B cell (primary cell): ENCODE data around the gene RNF114. TPM values are rescaled to one million over a fixed set of nuclear protein-coding genes. Genes with fewer than 3 reads are reported as not detected.
"Not testable (repeated sequence)": the region's sequence is repeated elsewhere in the genome, so short reads cannot be mapped to it uniquely, and the experiment has no call there.

Experiments used
- ATAC-seq: fragments of 200-7000 bp; cut with Tn5 transposase; one replicate; pipeline ENCODE4 v1.10.0; 2021; ENCODE audit warnings: low read depth, mild to moderate bottlenecking, moderate number of reproducible peaks, moderate library complexity
- CTCF ChIA-PET: fragments of 350-600 bp; sonication (Branson Sonifier 250); formaldehyde crosslinking; loops from one replicate; lab custom pipeline; 2021; ENCODE audit warnings: antibody characterized with exemption, inconsistent platforms; lab: Charles Lee
- POLR2A ChIA-PET: fragments of 350-600 bp; sonication (Branson Sonifier 250); formaldehyde crosslinking; loops from one replicate; lab custom pipeline; 2021; ENCODE audit warnings: antibody characterized with exemption; lab: Charles Lee
- DNase-seq: peaks from one replicate; pipeline ENCODE4 v3.0.0; 2013
- H2AFZ ChIP-seq: 2 replicates; pipeline ENCODE4 v1.6.1; 2012; ENCODE audit warnings: mild to moderate bottlenecking, low read depth, low read length; ENCODE audit not compliant: insufficient read depth, poor library complexity, severe bottlenecking
- H3K27ac ChIP-seq, 2 donors: 1 replicate in 1 of 2; 2 replicates in 1 of 2; pipeline ENCODE4 v1.5.1; 2012 to 2013; ENCODE audit warnings: low read length in 2 of 2, mild to moderate bottlenecking in 2 of 2, moderate library complexity in 1 of 2
- H3K27me3 ChIP-seq, 4 experiments: fragments of 200-600 bp in 1 of 4; sonication (generic) in 1 of 4; replicated peaks in 1 of 4; 1 replicate in 2 of 4; 2 replicates in 2 of 4; pipeline versions ENCODE4 v1.6.1 to v1.7.0; 2013 to 2016; ENCODE audit warnings: low read length in 3 of 4, mild to moderate bottlenecking in 2 of 4, mixed read lengths in 1 of 4, moderate library complexity in 1 of 4; ENCODE audit not compliant: insufficient read depth in 4 of 4, control insufficient read depth in 3 of 4; ENCODE audit errors: control extremely low read depth in 1 of 4
- H3K36me3 ChIP-seq, 2 experiments: replicated peaks in 1 of 2; 1 replicate in 1 of 2; 2 replicates in 1 of 2; pipeline versions ENCODE4 v1.6.1 to v1.7.1; 2013; ENCODE audit warnings: low read length in 1 of 2; ENCODE audit not compliant: insufficient read depth in 2 of 2, control insufficient read depth in 1 of 2; ENCODE audit errors: control extremely low read depth in 1 of 2, extremely low read depth in 1 of 2
- H3K4me1 ChIP-seq, 2 donors: fragments of 200-600 bp in 1 of 2; sonication (generic) in 1 of 2; 1 replicate in 1 of 2; 2 replicates in 1 of 2; pipeline versions ENCODE4 v1.5.1 to v1.6.1; 2013 to 2017; ENCODE audit warnings: low read length in 2 of 2; ENCODE audit not compliant: control insufficient read depth in 2 of 2, insufficient read depth in 2 of 2
- H3K4me2 ChIP-seq: replicated peaks from 2 replicates; pipeline ENCODE3; 2012; ENCODE audit warnings: mild to moderate bottlenecking, low read depth, low read length; ENCODE audit not compliant: poor library complexity, severe bottlenecking
- H3K4me3 ChIP-seq, 5 experiments: fragments of 200-600 bp in 1 of 5; sonication (generic) in 1 of 5; 1 replicate in 3 of 5; 2 replicates in 2 of 5; pipeline versions ENCODE4 v1.5.1 to v1.7.0; 2011 to 2016; ENCODE audit warnings: low read length in 4 of 5, mild to moderate bottlenecking in 4 of 5, low read depth in 2 of 5, control low read depth in 1 of 5, moderate library complexity in 1 of 5; ENCODE audit not compliant: insufficient read depth in 1 of 5; ENCODE audit errors: control extremely low read depth in 1 of 5, extremely low read depth in 1 of 5
- H3K79me2 ChIP-seq: fragments of 200-600 bp; sonication (generic); one replicate; pipeline ENCODE4 v1.6.0; 2016; ENCODE audit warnings: low read length; ENCODE audit not compliant: control insufficient read depth, insufficient read depth
- H3K9ac ChIP-seq: fragments of 200-600 bp; sonication (generic); 2 replicates; pipeline ENCODE4 v1.6.1; 2017; ENCODE audit warnings: mild to moderate bottlenecking, low read length, moderate library complexity
- H3K9me3 ChIP-seq, 3 donors: one replicate each; pipeline versions ENCODE4 v1.6.1 to v1.7.1; 2013; ENCODE audit warnings: low read length in 2 of 3; ENCODE audit not compliant: control insufficient read depth in 2 of 3, insufficient read depth in 1 of 3; ENCODE audit errors: control extremely low read depth in 1 of 3
- H4K20me1 ChIP-seq: 2 replicates; pipeline ENCODE4 v1.6.0; 2012; ENCODE audit warnings: mild to moderate bottlenecking, low read length; ENCODE audit not compliant: insufficient read depth, control insufficient read depth, poor library complexity, severe bottlenecking
- H3K27ac Mint-ChIP-seq: one replicate; pipeline ENCODE4 v1.8.0; 2021; ENCODE audit warnings: mixed read lengths
- H3K27me3 Mint-ChIP-seq: one replicate; pipeline ENCODE4 v1.8.0; 2021; ENCODE audit warnings: mixed read lengths
- H3K4me1 Mint-ChIP-seq: one replicate; pipeline ENCODE4 v1.8.0; 2021; ENCODE audit warnings: mixed read lengths
- H3K4me3 Mint-ChIP-seq: one replicate; pipeline ENCODE4 v1.8.0; 2021; ENCODE audit warnings: mixed read lengths
- H3K9me3 Mint-ChIP-seq: one replicate; pipeline ENCODE4 v1.8.0; 2022; ENCODE audit warnings: mixed read lengths; ENCODE audit not compliant: insufficient read depth
- EZH2 ChIP-seq: IDR thresholded peaks from 2 replicates; pipeline ENCODE4 v1.6.1; 2012; ENCODE audit warnings: borderline replicate concordance, low read depth, mild to moderate bottlenecking, moderate library complexity, low read length; ENCODE audit not compliant: insufficient read depth, poor library complexity, severe bottlenecking
- WGBS: methylation state at CpG from one replicate; pipeline ENCODE4 v1.1.5; 2013; ENCODE audit warnings: missing lambda C conversion rate; ENCODE audit not compliant: insufficient coverage; 5-methylcytosine and 5-hydroxymethylcytosine counted together
- intact Hi-C: fragments of 100-400 bp; cut with micrococcal nuclease; formaldehyde crosslinking; loops from one replicate; pipeline ENCODE4 v1.10.0; 2022
- polyA plus RNA-seq: library from polyadenylated mRNA; depleted of rRNA; stranded (reverse); fragments of >200 nt; gene quantifications from 2 replicates; pipeline ENCODE4 v1.2.3, GENCODE V29; 2012
- total RNA-seq, 2 donors: library from RNA; stranded (reverse); fragments of 120-200 nt in 1 of 2; gene quantifications; 1 replicate in 1 of 2; 2 replicates in 1 of 2; pipeline versions ENCODE4 v1.2.3 to v1.2.4, GENCODE V29; 2013 to 2022
- TF ChIP-seq, protein P1 (sequence below): fragments of 200-600 bp; IDR thresholded peaks from one replicate; pipeline ENCODE4 v1.8.0; 2022; ENCODE audit warnings: antibody characterized with exemption, mild to moderate bottlenecking

Gene RNF114
- total and polyA plus RNA-seq, 2 donors (not counting 1 experiment from before 2014, with no cell fraction given): 81.7 to 117 TPM

GRCh38 chr20:49894073-49894470, 42.1 kb upstream of the RNF114 start:
- no peak for ATAC-seq
- H3K36me3 ChIP-seq: peaks cover 0 to 18% of the 10 kb centered on the region in 2 experiments
- Mint-ChIP-seq H3K27me3 (no peaks in the 10 kb centered on the region), H3K27ac (no peak overlapping the region), H3K4me3 (peak overlapping the region; percentile 24), H3K9me3 (no peaks in the 10 kb centered on the region), H3K4me1 (peaks cover 11% of the 10 kb centered on the region)
- CTCF ChIA-PET: interaction anchor here (0.5 to 1.7 kb wide), 4 partner anchors 17 to 284 kb away, joined by 3 to 4 read pairs (median 4); no protein-coding TSS in a partner anchor
- no peaks in the 10 kb centered on the region for H3K9me3 ChIP-seq
- 83% methylated on average over 2 of the region's 6 CpGs for WGBS
- H3K9ac ChIP-seq: no peak overlapping the region
- peak overlapping the region; percentile 16 for H3K4me2 ChIP-seq
- H3K27me3 ChIP-seq: no peaks in the 10 kb centered on the region
- peaks cover 0 to 10% of the 10 kb centered on the region in 2 donors for H3K4me1 ChIP-seq
- no peak overlapping the region for H3K27ac ChIP-seq
- POLR2A ChIA-PET: no interaction called here
- H3K79me2 ChIP-seq: peaks cover 3% of the 10 kb centered on the region
- H4K20me1 ChIP-seq: no peaks in the 10 kb centered on the region
- DNase-seq: no peak
- no peak overlapping the region for H2AFZ ChIP-seq
- intact Hi-C loops: loop anchor here (5.0 kb wide), 1 partner anchor 507 kb away; no protein-coding TSS in a partner anchor
- no peak for TF ChIP-seq EZH2
- TF ChIP-seq, protein P1, sequence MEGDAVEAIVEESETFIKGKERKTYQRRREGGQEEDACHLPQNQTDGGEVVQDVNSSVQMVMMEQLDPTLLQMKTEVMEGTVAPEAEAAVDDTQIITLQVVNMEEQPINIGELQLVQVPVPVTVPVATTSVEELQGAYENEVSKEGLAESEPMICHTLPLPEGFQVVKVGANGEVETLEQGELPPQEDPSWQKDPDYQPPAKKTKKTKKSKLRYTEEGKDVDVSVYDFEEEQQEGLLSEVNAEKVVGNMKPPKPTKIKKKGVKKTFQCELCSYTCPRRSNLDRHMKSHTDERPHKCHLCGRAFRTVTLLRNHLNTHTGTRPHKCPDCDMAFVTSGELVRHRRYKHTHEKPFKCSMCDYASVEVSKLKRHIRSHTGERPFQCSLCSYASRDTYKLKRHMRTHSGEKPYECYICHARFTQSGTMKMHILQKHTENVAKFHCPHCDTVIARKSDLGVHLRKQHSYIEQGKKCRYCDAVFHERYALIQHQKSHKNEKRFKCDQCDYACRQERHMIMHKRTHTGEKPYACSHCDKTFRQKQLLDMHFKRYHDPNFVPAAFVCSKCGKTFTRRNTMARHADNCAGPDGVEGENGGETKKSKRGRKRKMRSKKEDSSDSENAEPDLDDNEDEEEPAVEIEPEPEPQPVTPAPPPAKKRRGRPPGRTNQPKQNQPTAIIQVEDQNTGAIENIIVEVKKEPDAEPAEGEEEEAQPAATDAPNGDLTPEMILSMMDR: no peak
- peak overlapping the region in 1 of 5 experiments; percentile 9 for H3K4me3 ChIP-seq

DNA sequence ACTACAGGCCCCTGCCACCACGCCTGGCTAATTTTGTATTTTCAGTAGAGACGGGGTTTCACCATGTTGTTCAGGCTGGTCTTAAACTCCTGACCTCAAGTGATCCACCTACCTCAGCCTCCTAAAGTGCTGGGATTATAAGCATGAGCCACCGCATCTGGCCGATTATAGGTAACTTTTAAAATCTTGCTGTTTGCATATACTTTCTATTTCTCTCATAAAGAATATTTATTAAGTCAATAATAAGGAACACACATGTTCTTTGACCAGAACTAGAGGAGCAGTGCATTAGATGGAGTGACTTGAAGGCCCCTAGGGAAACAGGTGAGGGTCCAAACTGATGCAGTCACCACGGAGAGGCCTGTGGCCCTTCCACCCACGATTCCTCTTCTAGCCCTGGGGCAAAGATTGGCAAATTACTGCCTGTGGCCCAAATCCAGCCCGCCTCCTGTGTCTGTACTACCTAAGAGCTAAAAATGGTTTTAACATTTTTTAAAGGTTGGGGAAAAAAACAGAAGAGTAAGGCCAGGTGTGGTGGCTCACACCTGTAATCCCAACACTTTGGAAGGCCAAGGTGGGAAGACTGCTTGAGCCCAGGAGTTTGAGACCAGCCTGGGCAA, 40.6 kb upstream of the RNF114 start:
- H3K4me1 ChIP-seq, H3K27me3 Mint-ChIP-seq, H3K4me3 ChIP-seq, H3K79me2 ChIP-seq, H3K36me3 ChIP-seq, DNase-seq, H3K9me3 Mint-ChIP-seq, H3K27ac Mint-ChIP-seq, POLR2A ChIA-PET, ATAC-seq, intact Hi-C loops, H2AFZ ChIP-seq, H3K9me3 ChIP-seq, H4K20me1 ChIP-seq, H3K9ac ChIP-seq, H3K27me3 ChIP-seq, H3K4me3 Mint-ChIP-seq, H3K27ac ChIP-seq, H3K4me2 ChIP-seq: not testable (repeated sequence)
- H3K4me1 Mint-ChIP-seq: peaks cover 11% of the 10 kb centered on the region
- WGBS: 44% methylated on average over 2 of the region's 7 CpGs
- CTCF ChIA-PET: interaction anchor here (1.3 kb wide), 1 partner anchor 8 kb away, joined by 3 read pairs; no protein-coding TSS in a partner anchor
